K562 (cell line): ENCODE results near the gene NCAM2. TPM values are rescaled to one million over a fixed set of nuclear protein-coding genes. Genes with fewer than 3 reads are reported as not detected.

Experiments
- ATAC-seq: fragments of 200-7000 bp; cut with Tn5 transposase; 3 replicates; pipeline ENCODE4 v1.9.1; 2020; ENCODE audit warnings: moderate library complexity
- BruUV-seq: library from RNA; stranded (reverse); fragments of 400-500 nt; replicated peaks from 2 replicates; lab custom pipeline; 2021; lab: Mats Ljungman, UMichigan
- CTCF ChIA-PET: fragments of 300-600 bp; formaldehyde crosslinking; extraction: SDS; loops from one replicate; lab custom pipeline; 2021; ENCODE audit warnings: low intra/inter-chr PET ratio; lab: Yijun Ruan, JAX
- POLR2A ChIA-PET: fragments of 300-600, 350-650 bp; sonication (Branson Sonifier 250); formaldehyde crosslinking; extraction: SDS; loops from one replicate; lab custom pipeline; 2021; ENCODE audit warnings: antibody characterized with exemption, inconsistent platforms; lab: Yijun Ruan, JAX
- DNase-seq, 4 experiments: peaks; one replicate each; pipeline versions ENCODE4 v3.0.0 to v3.0.0-alpha.2; 2011 to 2018; ENCODE audit warnings: low spot score in 3 of 4, mixed read lengths in 3 of 4; ENCODE audit errors: extremely low read depth in 1 of 4
- FAIRE-seq: peaks from 2 replicates; lab custom pipeline; 2011; peaks lifted over from hg19 to GRCh38; lab: Jason Lieb, UNC
- H2AFZ ChIP-seq: 2 replicates; pipeline ENCODE4 v1.6.0; 2011; ENCODE audit warnings: low read depth, low read length, control low read depth, inconsistent platforms
- H3K27ac ChIP-seq: fragments of 200-600 bp; 3 replicates; pipeline ENCODE4 v1.8.0; 2011; ENCODE audit warnings: low read depth, mild to moderate bottlenecking, control low read depth, inconsistent platforms, low read length, moderate library complexity, mixed read lengths; ENCODE audit errors: extremely low read depth
- H3K27me3 ChIP-seq, 2 experiments: fragments of 300-600 bp in 1 of 2; 2 replicates in 1 of 2; 3 replicates in 1 of 2; pipeline versions ENCODE4 v1.6.0 to v1.8.0; 2011; ENCODE audit warnings: inconsistent platforms in 2 of 2, low read length in 2 of 2, mild to moderate bottlenecking in 1 of 2, mixed read lengths in 1 of 2, moderate library complexity in 1 of 2; ENCODE audit not compliant: control insufficient read depth in 2 of 2, insufficient read depth in 2 of 2
- H3K36me3 ChIP-seq: fragments of 300-600 bp; 3 replicates; pipeline ENCODE4 v1.8.0; 2011; ENCODE audit warnings: mild to moderate bottlenecking, low read length, inconsistent platforms; ENCODE audit not compliant: control insufficient read depth, insufficient read depth
- H3K4me1 ChIP-seq, 2 experiments: fragments of 200-600 bp in 1 of 2; replicated peaks in 1 of 2; 2 replicates in 1 of 2; 3 replicates in 1 of 2; pipeline versions ENCODE4 v1.5.1 to v1.8.0; 2011; ENCODE audit warnings: inconsistent platforms in 2 of 2, low read length in 2 of 2, mild to moderate bottlenecking in 1 of 2, mixed read lengths in 1 of 2, moderate library complexity in 1 of 2; ENCODE audit not compliant: control insufficient read depth in 2 of 2, insufficient read depth in 2 of 2
- H3K4me2 ChIP-seq: 2 replicates; pipeline ENCODE4 v1.6.1; 2011; ENCODE audit warnings: low read length, control low read depth, inconsistent platforms, mixed read lengths; ENCODE audit not compliant: insufficient read depth
- H3K4me3 ChIP-seq: fragments of 200-600 bp; sonication (generic), shearing (Covaris generic); 2 replicates; pipeline ENCODE4 v1.5.1; 2016; ENCODE audit warnings: control low read depth, inconsistent platforms
- H3K79me2 ChIP-seq: fragments of 200-600 bp; 3 replicates; pipeline ENCODE4 v1.8.0; 2011; ENCODE audit warnings: low read length, inconsistent platforms; ENCODE audit not compliant: control insufficient read depth, insufficient read depth
- H3K9ac ChIP-seq, 2 experiments: 2 replicates each; pipeline versions ENCODE4 v1.6.0 to v1.6.1; 2011; ENCODE audit warnings: low read depth in 2 of 2, low read length in 2 of 2, control low read depth in 1 of 2, inconsistent platforms in 1 of 2, mild to moderate bottlenecking in 1 of 2, mixed read lengths in 1 of 2; ENCODE audit not compliant: insufficient read depth in 1 of 2
- H3K9me1 ChIP-seq: one replicate; pipeline ENCODE4 v1.6.0; 2011; ENCODE audit warnings: inconsistent platforms, mild to moderate bottlenecking, low read length, moderate library complexity; ENCODE audit not compliant: control insufficient read depth, insufficient read depth
- H3K9me3 ChIP-seq: replicated peaks from 2 replicates; pipeline ENCODE4 v1.5.1; 2011; ENCODE audit warnings: low read depth, low read length, inconsistent platforms; ENCODE audit not compliant: control insufficient read depth, insufficient read depth
- H4K20me1 ChIP-seq: replicated peaks from 2 replicates; pipeline ENCODE4 v1.6.1; 2011; ENCODE audit warnings: low read length, inconsistent platforms, mixed read lengths; ENCODE audit not compliant: control insufficient read depth, insufficient read depth
- RBM22 ChIP-seq: fragments of 200-400 bp; formaldehyde crosslinking; IDR thresholded peaks from 2 replicates; pipeline ENCODE4 v1.6.1; 2018; ENCODE audit warnings: low read length, low read depth; ENCODE audit not compliant: poor library complexity, severe bottlenecking
- SREBF2 ChIP-seq: sonication (generic); formaldehyde crosslinking; IDR thresholded peaks from 2 replicates; pipeline ENCODE4 v1.4.0; 2020; ENCODE audit warnings: mild to moderate bottlenecking, missing genetic modification reagents
- ZNF766 ChIP-seq: fragments of 200-800 bp; sonication (Bioruptor generic); conservative IDR thresholded peaks from 2 replicates; pipeline ENCODE4 v1.6.1; 2016; ENCODE audit warnings: missing genetic modification characterization, missing compliant biosample characterization
- WGBS: fragments of 100-300 bp; shearing (Covaris generic); methylation state at CpG from one replicate; pipeline ENCODE4 v1.1.6; 2016; ENCODE audit warnings: low coverage, mixed read lengths; ENCODE audit not compliant: insufficient coverage; ENCODE audit errors: missing lambda C conversion rate; 5-methylcytosine and 5-hydroxymethylcytosine counted together
- in situ Hi-C: fragments of 300-500 bp; cut with MboI; formaldehyde crosslinking; loops from 4 replicates; pipeline ENCODE4 v1.15.0; 2018; ENCODE audit warnings: inconsistent platforms, mixed read lengths
- intact Hi-C: fragments of 100-400 bp; cut with micrococcal nuclease; formaldehyde crosslinking; loops from 2 replicates; pipeline ENCODE4 v1.14.2; 2022
- polyA plus RNA-seq, 8 experiments: library from polyadenylated mRNA; depleted of rRNA in 4 of 8; stranded (reverse) in 5 of 8; unstranded in 3 of 8; fragments of >200 nt; fragmentation: Nextera tagmentation in 2 of 8; fragmentation: Illumina TruSeq in 1 of 8; extraction: Ambion mirVana in 2 of 8; extraction: Trizol in 1 of 8; gene quantifications; 2 replicates each; pipeline versions ENCODE4 v1.2.1 to v1.2.3, GENCODE V29; 2011 to 2014; ENCODE audit warnings: inconsistent platforms in 1 of 8, missing spikeins in 1 of 8
- total RNA-seq, 7 experiments: library from RNA; depleted of rRNA in 6 of 7; stranded (reverse); fragments of >200 nt in 6 of 7; fragmentation: Illumina TruSeq in 2 of 7; extraction: Trizol in 2 of 7; gene quantifications; 2 replicates each; pipeline versions ENCODE4 v1.2.1 to v1.2.3, GENCODE V29; 2011 to 2021; ENCODE audit warnings: low replicate concordance in 1 of 7

NCAM2 gene
- total and polyA plus RNA-seq, 9 of the 15 experiments (the other 6 are each of a cell fraction or from before 2014, with no cell fraction given), result 14.0 to 58.2 (median 27.8) TPM

- in situ Hi-C loops (no loop called here), intact Hi-C loops (no loop called here)
- no peak overlapping the region for H3K4me3 ChIP-seq
- no peak overlapping the region for H2AFZ ChIP-seq
- DNase-seq (no peak), FAIRE-seq (no peak), ATAC-seq (no peak)
- no peak overlapping the region for H3K9ac ChIP-seq
- H3K36me3 ChIP-seq, result no peaks in the 10 kb centered on the region
- no TSS peak for BruUV-seq
- H3K4me2 ChIP-seq, result no peak overlapping the region
- H3K79me2 ChIP-seq, result no peaks in the 10 kb centered on the region
- no peaks in the 10 kb centered on the region for H3K9me1 ChIP-seq
- TF ChIP-seq SREBF2 (no peak), ZNF766 (CRISPR knock-in tag) (peak; percentile 75)
- CTCF ChIA-PET, result no interaction called here
- no peaks in the 10 kb centered on the region for H3K9me3 ChIP-seq
- WGBS, result 40% methylated on average over 2 of the region's 4 CpGs
- H3K27ac ChIP-seq, result no peak overlapping the region
- POLR2A ChIA-PET, result no interaction called here
- no peaks in the 10 kb centered on the region for H3K4me1 ChIP-seq
- H3K27me3 ChIP-seq, result no peaks in the 10 kb centered on the region
- no peaks in the 10 kb centered on the region for H4K20me1 ChIP-seq
These were observed 116.3 kb downstream of the NCAM2 start for GRCh38 chr21:21114461-21114860.

GRCh38 chr21:21119091-21119490, 120.9 kb downstream of the NCAM2 start:
- Histone ChIP-seq H4K20me1 (no peaks in the 10 kb centered on the region), H3K4me2 (no peak overlapping the region), H2AFZ (no peak overlapping the region), H3K27ac (no peak overlapping the region), H3K9ac (no peak overlapping the region), H3K79me2 (no peaks in the 10 kb centered on the region), H3K27me3 (no peaks in the 10 kb centered on the region), H3K9me1 (no peaks in the 10 kb centered on the region), H3K4me1 (no peaks in the 10 kb centered on the region), H3K9me3 (no peaks in the 10 kb centered on the region), H3K4me3 (no peak overlapping the region), H3K36me3 (no peaks in the 10 kb centered on the region)
- DNase-seq, result no peak
- WGBS, result 45% methylated on average over 2 of the region's 2 CpGs
- no TSS peak for BruUV-seq
- ChIA-PET POLR2A (no interaction called here), CTCF (no interaction called here)
- no peak for FAIRE-seq
- no peak for ATAC-seq
- in situ Hi-C loops, result no loop called here
- TF ChIP-seq RBM22, result no peak
- intact Hi-C loops, result no loop called here
